Right atrium auricular region (tissue), 2 donors: ENCODE measurements around the gene HSD17B2. TPM values are rescaled to one million over a fixed set of nuclear protein-coding genes. Genes with fewer than 3 reads are reported as not detected.

Source experiments
- DNase-seq: peaks from one replicate; pipeline ENCODE4 v3.0.0-alpha.2; 2019; ENCODE audit warnings: low spot score
- H3K27ac ChIP-seq, 2 donors: fragments of 200-600 bp; sonication (generic); 1 replicate in 1 of 2; 2 replicates in 1 of 2; pipeline ENCODE4 v1.5.1; 2016 to 2019
- H3K27me3 ChIP-seq, 2 donors: fragments of 200-600 bp; sonication (generic); one replicate each; pipeline versions ENCODE4 v1.5.1 to v1.6.0; 2017 to 2019
- H3K36me3 ChIP-seq: fragments of 200-600 bp; sonication (generic); one replicate; pipeline ENCODE4 v1.5.1; 2016
- H3K4me1 ChIP-seq, 2 donors: fragments of 200-600 bp; sonication (generic); one replicate each; pipeline versions ENCODE4 v1.5.1 to v1.6.0; 2017 to 2019
- H3K4me3 ChIP-seq, 2 donors: fragments of 200-600 bp; sonication (generic); 1 replicate in 1 of 2; 2 replicates in 1 of 2; pipeline ENCODE4 v1.5.1; 2017 to 2019; ENCODE audit warnings: mild to moderate bottlenecking in 1 of 2, moderate library complexity in 1 of 2
- H3K9me3 ChIP-seq, 2 donors: fragments of 200-600 bp; sonication (generic); one replicate each; pipeline ENCODE4 v1.5.1; 2019
- CTCF ChIP-seq, 2 donors: fragments of 200-600 bp; sonication (generic); IDR thresholded peaks; one replicate each; pipeline ENCODE4 v1.5.1; 2019; ENCODE audit warnings: antibody characterized with exemption in 2 of 2
- total RNA-seq, 2 donors: library from RNA; depleted of rRNA; stranded (reverse); fragments of >200 nt; gene quantifications; one replicate each; pipeline ENCODE4 v1.1.0, GENCODE V29; 2016

HSD17B2 gene
- total RNA-seq, 2 donors from 2014 or later: not detected

- no peak for DNase-seq
- no peaks in the 10 kb centered on the region for H3K9me3 ChIP-seq
- no peak overlapping the region for H3K27ac ChIP-seq
- TF ChIP-seq CTCF (IDR thresholded peaks at IDR 0.05): peak in 1 of 2 donors; percentile 60
- H3K27me3 ChIP-seq: no peaks in the 10 kb centered on the region
- H3K36me3 ChIP-seq: no peaks in the 10 kb centered on the region
- H3K4me3 ChIP-seq: no peak overlapping the region
- H3K4me1 ChIP-seq: no peaks in the 10 kb centered on the region
Observed at GRCh38 chr16:82031116-82032084, 3.7 kb upstream of the HSD17B2 start.

DNA sequence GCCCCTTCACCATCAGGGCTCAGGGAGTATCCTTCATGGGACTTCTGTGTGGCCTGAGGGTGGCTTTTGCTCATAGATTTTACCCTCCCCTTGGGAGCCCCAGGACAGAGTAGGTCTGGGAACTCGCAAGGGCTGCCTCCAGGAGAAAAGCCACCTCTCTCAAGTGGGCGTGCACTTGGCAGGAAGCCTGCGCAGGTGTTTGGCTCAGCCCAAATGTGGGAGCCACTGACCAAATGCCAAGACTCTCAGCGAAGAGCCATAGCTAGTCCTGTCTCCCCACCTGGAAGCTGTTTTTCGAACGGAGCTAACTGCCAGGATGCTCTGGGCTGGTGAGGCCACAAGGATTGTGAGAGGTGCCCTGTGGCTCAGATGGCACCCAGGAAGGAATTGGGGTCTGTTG is 2.0 kb upstream of the HSD17B2 start:
- TF ChIP-seq CTCF (IDR thresholded peaks at IDR 0.05): no peak
- no peaks in the 10 kb centered on the region for H3K36me3 ChIP-seq
- H3K27me3 ChIP-seq: no peaks in the 10 kb centered on the region
- H3K27ac ChIP-seq: no peak overlapping the region
- no peak for DNase-seq
- H3K4me3 ChIP-seq: no peak overlapping the region
- no peaks in the 10 kb centered on the region for H3K9me3 ChIP-seq
- H3K4me1 ChIP-seq: no peaks in the 10 kb centered on the region

GRCh38 chr16:82033683-82034300 is 1.3 kb upstream of the HSD17B2 start:
- DNase-seq: no peak
- Histone ChIP-seq H3K27me3 (no peaks in the 10 kb centered on the region), H3K27ac (no peak overlapping the region)

DNA sequence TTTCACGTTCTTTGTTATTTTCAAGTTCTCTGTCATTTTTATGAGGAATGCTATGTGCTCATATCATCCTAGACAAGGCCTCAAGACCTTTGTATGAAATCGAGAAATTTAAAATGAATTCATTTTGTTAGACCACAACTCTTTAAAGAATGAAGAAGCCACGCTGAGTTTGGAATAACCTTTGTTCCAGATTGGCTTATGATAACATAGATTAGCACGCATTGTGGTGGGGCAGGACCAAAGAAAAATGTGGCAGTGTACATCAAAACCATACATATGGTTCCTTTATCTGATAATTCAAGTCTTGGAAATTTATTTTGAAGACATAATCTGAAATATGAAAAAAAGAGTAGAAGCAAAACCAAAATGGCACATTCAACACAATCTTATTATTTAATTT is 2.2 kb downstream of the HSD17B2 start:
- DNase-seq: no peak
- Histone ChIP-seq H3K9me3 (no peaks in the 10 kb centered on the region), H3K4me1 (no peaks in the 10 kb centered on the region), H3K27ac (no peak overlapping the region), H3K36me3 (no peaks in the 10 kb centered on the region), H3K4me3 (no peak overlapping the region), H3K27me3 (no peaks in the 10 kb centered on the region)
- TF ChIP-seq CTCF (IDR thresholded peaks at IDR 0.05): no peak

More at GRCh38 chr16:82033683-82034300, 1.3 kb upstream of the HSD17B2 start:
- Histone ChIP-seq H3K4me1 (no peaks in the 10 kb centered on the region), H3K36me3 (no peaks in the 10 kb centered on the region), H3K9me3 (no peaks in the 10 kb centered on the region), H3K4me3 (no peak overlapping the region)
- no peak for TF ChIP-seq CTCF (IDR thresholded peaks at IDR 0.05)

DNA sequence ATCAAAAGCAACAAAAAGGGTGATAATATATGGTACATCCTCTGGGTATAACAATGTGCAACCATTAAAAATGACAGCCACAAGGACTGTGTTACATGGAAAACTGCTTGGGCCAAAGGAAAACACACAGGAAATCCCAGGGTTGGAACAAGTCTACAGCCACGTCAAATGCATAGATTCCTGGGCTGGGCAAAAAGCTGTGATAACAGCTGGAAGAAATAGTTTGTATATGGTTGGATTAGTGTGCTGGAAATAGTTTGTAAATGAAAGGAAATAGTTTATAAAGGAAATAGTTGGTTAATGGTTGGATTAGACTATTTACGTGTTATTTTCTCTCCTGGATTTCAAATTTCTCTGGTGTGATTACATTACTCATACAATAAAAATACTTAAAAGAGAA is 2.6 kb downstream of the HSD17B2 start:
- DNase-seq: no peak
- Histone ChIP-seq H3K4me1 (no peaks in the 10 kb centered on the region), H3K27ac (no peak overlapping the region), H3K36me3 (no peaks in the 10 kb centered on the region), H3K4me3 (no peak overlapping the region), H3K9me3 (no peaks in the 10 kb centered on the region), H3K27me3 (no peaks in the 10 kb centered on the region)
- no peak for TF ChIP-seq CTCF (IDR thresholded peaks at IDR 0.05)
